ENCODE results near the gene FAM219A.

GRCh38 chr9:34408173-34408572 is 50.2 kb downstream of the FAM219A start:
- no peak for TF ChIP-seq CTCF (IDR thresholded peaks at IDR 0.05)
- TF ChIP-seq POLR2A (IDR thresholded peaks at IDR 0.05), result no peak

Data from esophagus squamous epithelium (tissue), 4 donors.